GOT3 (cell line): ENCODE results near the gene SLF1.

Experiments
- DNase-seq: peaks from one replicate; lab custom pipeline; 2025; ENCODE audit warnings: mixed read lengths; lab: John Stamatoyannopoulos, UW

SLF1 gene

GRCh38 chr5:94711785-94712184, 93.3 kb downstream of the SLF1 start:
- DNase-seq: no peak

DNA sequence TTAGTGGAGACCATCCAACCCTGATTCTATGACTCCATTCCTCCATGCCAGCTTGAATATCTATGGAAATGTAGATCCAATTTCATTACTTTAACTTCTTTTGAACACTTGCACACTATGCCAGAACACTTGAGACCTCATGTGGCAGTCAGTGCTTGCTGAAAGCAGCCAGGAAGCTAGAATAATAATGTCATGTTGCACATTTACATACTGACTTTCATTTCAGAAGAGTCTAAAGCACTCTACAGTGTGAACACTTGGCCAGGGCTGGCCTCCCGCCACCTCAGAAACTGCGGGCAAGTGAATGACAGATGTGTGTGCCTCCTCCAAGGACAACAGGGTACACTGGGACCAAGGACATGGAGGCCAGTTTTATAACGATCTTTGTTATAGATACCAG, 97.3 kb downstream of the SLF1 start:
- no peak for DNase-seq

- no peak for DNase-seq
Measured at GRCh38 chr5:94725142-94725541, 106.7 kb downstream of the SLF1 start.

DNA sequence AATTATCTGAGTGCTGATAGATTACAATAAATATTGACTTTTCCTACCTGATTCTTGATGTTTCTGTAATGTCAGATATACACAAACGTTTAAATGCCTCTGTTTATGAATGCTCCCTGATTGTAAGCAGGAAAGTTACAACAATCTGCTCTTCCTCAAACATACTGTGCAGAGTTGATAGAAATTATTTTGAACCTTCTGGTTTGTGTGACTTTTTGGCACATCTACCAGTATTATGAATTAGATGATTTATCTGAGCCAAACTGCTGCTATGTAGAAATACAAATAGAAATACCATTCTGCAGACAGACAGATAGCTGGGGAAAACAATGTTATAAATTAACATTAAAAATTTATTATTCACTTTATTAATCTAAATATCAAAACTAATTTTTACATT, 113.0 kb downstream of the SLF1 start:
- no peak for DNase-seq

GRCh38 chr5:94736498-94736897, 118.0 kb downstream of the SLF1 start:
- DNase-seq: no peak

DNA sequence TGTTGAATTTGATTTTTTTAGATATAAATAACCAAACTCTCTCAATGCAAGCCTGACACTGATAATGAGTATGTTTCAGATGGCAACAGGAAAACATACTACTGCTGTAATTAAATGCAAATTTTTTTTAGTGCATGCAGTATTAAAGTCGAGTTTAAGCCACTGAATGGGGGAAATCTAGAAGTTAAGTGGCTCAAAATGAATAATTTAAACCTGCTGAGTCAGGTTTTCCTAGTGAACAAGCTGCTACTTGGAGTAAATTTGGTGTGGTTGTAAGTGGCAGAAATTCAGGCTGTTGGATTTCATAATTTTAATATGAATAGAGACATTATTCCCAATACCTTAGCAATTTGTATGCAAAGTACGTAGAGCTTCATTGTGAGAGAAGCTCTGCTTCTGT, 121.8 kb downstream of the SLF1 start:
- no peak for DNase-seq

- DNase-seq: no peak
Measured at GRCh38 chr5:94742852-94743251, 124.4 kb downstream of the SLF1 start.

DNA sequence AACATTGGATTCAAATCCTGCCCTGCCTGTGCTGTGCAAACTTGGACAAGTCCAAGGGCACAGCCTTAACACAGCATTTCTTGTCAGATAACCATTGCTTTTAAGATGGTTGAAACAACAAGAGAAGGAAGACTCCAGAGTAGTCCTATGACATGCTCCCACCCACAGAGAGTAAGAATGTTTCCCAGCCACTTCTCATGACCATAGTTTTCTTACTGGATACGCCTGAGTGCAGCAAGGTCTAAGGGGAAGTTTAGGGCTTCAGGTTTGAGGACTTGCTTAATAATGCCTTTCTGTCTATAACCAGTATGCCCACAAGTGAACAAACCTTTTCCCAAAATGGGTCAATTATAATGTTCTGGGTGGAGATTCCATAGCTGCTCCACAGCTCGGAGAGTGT, 126.4 kb downstream of the SLF1 start:
- no peak for DNase-seq

DNA sequence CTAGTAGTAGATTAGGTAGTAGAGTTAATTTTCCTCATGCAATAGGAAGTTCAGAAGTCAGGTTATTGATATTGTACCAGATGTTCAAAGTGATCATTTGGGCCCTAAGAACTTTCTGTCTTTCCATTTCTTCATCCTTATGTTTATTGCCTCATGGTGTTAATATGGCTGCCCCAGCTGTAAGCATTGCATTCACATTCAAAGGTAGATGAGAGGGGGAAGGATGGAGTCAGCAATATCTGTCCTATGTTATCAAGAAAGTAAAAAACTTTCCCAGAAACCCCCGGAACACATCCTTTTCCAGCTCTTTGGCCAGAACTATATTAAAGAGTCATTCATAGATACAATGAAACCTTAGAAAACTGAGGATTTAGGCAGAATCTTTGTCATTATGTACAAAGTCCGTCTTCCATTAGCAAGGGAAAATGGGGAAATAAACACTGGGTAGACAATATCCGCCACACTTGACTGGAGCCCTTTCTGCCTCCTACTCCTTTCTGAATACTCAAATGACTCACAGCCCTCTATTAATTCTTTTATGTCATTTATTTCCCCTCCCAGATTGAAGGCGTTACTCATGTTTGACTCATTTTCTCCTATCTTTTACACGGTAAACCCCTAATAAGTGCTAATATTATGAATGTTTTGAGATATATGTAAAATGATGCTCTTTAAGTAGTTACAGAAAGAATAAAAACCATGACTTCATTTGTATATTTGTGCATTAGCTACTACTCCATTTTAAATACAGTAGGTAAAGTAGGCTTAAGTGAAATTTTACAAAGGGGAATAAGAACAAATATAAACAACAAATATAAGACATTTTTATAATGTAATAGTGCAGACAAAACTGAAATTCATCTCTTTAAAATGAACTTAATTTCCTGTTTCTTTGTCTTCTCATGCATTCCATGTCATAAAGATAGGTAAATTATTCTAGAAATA, 127.6 kb downstream of the SLF1 start:
- no peak for DNase-seq

- no peak for DNase-seq
Measured at GRCh38 chr5:94746731-94747124, 128.3 kb downstream of the SLF1 start.
